SIG-M5 treated with dmso at 0.1 percent for 504 hours (cell line): Measurements from ENCODE around the gene KLHDC8A.
"Not testable (repeated sequence)": the region's sequence is repeated elsewhere in the genome, so short reads cannot be mapped to it uniquely, and the experiment has no call there.

Source experiments
- DNase-seq: peaks from one replicate; lab custom pipeline; 2025; ENCODE audit not compliant: unreplicated experiment; lab: John Stamatoyannopoulos, UW

KLHDC8A gene

GRCh38 chr1:205371871-205372660, 15.3 kb upstream of the KLHDC8A start:
- DNase-seq = no peak

GRCh38 chr1:205370780-205371179, 14.1 kb upstream of the KLHDC8A start:
- no peak for DNase-seq

- no peak for DNase-seq
These were observed 13.0 kb upstream of the KLHDC8A start for GRCh38 chr1:205369701-205370123.

GRCh38 chr1:205368478-205368877, 11.8 kb upstream of the KLHDC8A start:
- DNase-seq = no peak

GRCh38 chr1:205365945-205366463, 9.3 kb upstream of the KLHDC8A start:
- no peak for DNase-seq

GRCh38 chr1:205365086-205365485, 8.4 kb upstream of the KLHDC8A start:
- DNase-seq = not testable (repeated sequence)

GRCh38 chr1:205360891-205361290, 4.2 kb upstream of the KLHDC8A start:
- no peak for DNase-seq

GRCh38 chr1:205359771-205360565, 3.2 kb upstream of the KLHDC8A start:
- no peak for DNase-seq

- DNase-seq = no peak
These were observed 1.9 kb upstream of the KLHDC8A start for GRCh38 chr1:205358579-205358978.

- no peak for DNase-seq
These were observed 845 bp upstream of the KLHDC8A start for GRCh38 chr1:205357567-205357966.

GRCh38 chr1:205355075-205355453, 1.7 kb downstream of the KLHDC8A start:
- no peak for DNase-seq

GRCh38 chr1:205354259-205355074, 2.3 kb downstream of the KLHDC8A start:
- peak; percentile 74 for DNase-seq

- no peak for DNase-seq
These were observed 3.1 kb downstream of the KLHDC8A start for GRCh38 chr1:205353612-205354011.

GRCh38 chr1:205353191-205353590, 3.5 kb downstream of the KLHDC8A start:
- no peak for DNase-seq

GRCh38 chr1:205351984-205352713, 4.6 kb downstream of the KLHDC8A start:
- no peak for DNase-seq

- DNase-seq = no peak
These were observed 6.0 kb downstream of the KLHDC8A start for GRCh38 chr1:205350691-205351141.

GRCh38 chr1:205350124-205350523, 6.6 kb downstream of the KLHDC8A start:
- no peak for DNase-seq

GRCh38 chr1:205348554-205349487, 7.9 kb downstream of the KLHDC8A start:
- no peak for DNase-seq

GRCh38 chr1:205346956-205347574, 9.7 kb downstream of the KLHDC8A start:
- no peak for DNase-seq
